ENCODE data around the gene LAMC2. TPM values are rescaled to one million over a fixed set of nuclear protein-coding genes. Genes with fewer than 3 reads are reported as not detected.
A peak's percentile ranks its signal among the peaks of the same experiment; 100 is the strongest.
"Not testable (repeated sequence)": the region's sequence is repeated elsewhere in the genome, so short reads cannot be mapped to it uniquely, and the experiment has no call there.

The LAMC2 gene
- total RNA-seq, 1 experiment from 2014 or later: 58.8 TPM

DNA sequence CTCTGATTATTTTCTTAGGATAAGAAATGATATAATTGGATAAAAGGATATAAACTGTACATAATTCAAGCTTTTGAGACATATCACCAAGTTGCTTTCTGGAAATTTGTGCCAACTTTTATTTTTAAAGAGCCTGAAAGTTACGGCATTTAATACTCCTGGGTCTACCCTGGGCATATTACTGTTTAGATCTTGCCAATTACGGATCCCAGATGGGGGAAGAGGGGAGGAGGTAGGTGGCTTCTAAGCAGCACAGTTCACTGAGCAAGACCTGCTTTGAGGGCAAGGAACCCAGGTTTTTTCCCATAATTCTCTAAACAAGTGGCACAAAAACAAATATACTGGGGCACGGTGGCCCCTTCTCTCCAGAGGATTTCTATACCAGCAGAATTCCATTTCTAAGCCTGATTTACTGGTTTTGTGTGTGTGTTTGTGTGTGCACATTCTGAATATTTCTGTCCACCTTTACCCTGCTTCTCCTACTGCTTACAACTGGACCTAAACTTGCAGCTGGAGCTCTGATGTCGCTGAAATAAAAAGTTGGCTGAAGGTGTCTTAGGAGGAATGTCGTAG is 76.7 kb downstream of the LAMC2 start:
- DNase-seq (ENCODE audit: low read depth): no peak

GRCh38 chr1:183263886-183264602 is 78.0 kb downstream of the LAMC2 start:
- DNase-seq (ENCODE audit: low read depth): no peak

DNA sequence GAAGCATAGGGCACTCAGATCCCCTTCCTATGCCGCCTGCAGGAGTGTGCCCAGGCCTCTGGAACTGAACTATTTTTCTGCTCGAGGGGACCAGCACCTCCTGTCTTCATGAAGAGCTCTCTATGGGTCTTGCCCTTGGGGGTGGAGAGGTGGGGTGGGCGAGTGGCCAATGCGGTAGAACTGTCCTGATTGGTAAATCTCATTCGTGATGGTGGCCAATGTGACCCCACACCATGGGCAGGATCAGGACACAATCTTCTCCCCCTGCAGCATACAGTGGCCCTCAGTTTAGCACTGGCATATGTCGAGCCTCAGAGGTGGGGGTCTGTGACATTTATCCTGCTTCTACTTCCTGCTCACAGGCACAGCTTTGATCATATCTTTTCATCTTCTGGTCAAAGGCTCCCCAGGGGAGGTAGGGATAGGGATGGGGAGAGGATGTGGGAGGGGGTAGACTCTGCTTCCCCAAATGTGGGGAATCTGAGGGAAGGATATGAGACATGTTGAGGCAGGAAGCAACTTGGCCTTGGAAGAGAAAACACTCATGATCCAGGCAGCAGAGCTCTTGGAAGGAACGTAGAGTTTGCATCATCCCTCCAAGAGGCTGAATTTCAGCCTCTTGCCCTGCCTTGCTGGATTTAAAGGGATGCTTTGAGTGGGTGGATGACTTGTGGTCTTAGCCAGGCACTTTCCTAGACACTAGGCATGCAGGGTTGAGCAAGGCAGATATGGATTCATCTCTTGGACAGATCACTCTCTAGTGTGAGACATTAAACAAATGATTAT is 81.8 kb downstream of the LAMC2 start:
- DNase-seq (ENCODE audit: low read depth): peak; percentile 92

GRCh38 chr1:183270541-183271141 is 84.6 kb downstream of the LAMC2 start:
- peak; percentile 73 for DNase-seq (ENCODE audit: low read depth)

- DNase-seq (ENCODE audit: low read depth): peak; percentile 91
Observed at GRCh38 chr1:183272390-183272848, 86.4 kb downstream of the LAMC2 start.

DNA sequence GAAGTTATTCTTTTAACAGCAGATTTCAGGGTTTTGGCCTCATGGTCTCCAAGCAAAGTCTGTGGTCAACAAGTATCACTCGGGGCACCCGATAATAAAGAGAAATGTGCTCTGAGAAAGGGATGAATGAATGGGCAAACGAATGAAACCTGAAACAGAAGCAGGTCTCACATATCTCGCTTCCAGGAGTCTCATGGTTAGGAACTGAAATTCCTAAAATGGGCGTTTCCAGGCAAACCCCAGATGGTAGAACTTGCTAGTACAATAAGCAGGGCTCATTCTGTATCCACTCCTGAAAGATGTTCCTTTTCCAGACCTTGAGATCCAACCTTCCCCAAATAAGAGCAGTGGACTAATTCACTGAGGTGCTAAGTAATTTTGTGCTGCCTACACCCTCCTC is 87.2 kb downstream of the LAMC2 start:
- DNase-seq (ENCODE audit: low read depth): peak; percentile 14

DNA sequence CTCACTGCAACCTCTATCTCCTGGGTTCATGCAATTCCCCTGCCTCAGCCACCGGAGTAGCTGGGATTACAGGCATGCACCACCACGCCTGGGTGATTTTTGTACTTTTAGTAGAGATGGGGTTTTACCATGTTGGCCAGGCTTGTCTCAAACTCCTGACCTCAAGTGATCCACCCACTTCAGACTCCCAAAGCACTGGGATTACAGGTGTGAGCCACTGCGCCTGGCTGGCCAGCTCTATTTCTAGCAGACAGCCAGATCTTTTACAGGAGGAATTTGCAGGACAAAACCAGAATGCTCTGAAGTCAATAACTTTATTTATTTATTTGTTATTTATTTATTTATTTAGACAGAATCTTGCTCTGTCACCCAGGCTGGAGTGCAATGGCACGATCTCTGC is 87.9 kb downstream of the LAMC2 start:
- not testable (repeated sequence) for DNase-seq (ENCODE audit: low read depth)

DNA sequence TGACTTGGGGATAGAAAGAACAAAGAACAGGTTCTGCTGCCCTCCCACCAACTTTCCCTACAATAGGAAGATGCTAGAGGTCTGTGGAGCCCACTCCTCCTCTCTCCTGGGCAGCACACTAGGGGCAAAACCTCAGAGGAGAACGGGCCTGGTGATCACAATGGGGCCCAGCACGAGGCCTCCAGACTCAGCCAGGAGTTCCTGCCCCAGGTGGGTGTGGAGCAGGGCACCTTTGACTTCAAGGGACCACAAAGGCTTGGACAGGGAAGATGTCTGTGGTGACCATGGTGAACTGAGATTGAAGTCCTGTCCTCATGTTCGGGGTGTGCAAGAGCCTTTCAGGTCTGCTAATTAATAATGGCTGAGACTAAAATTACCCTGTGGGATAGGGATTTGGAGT is 88.8 kb downstream of the LAMC2 start:
- no peak for DNase-seq (ENCODE audit: low read depth)

GRCh38 chr1:183275322-183275721 is 89.3 kb downstream of the LAMC2 start:
- no peak for DNase-seq (ENCODE audit: low read depth)

DNA sequence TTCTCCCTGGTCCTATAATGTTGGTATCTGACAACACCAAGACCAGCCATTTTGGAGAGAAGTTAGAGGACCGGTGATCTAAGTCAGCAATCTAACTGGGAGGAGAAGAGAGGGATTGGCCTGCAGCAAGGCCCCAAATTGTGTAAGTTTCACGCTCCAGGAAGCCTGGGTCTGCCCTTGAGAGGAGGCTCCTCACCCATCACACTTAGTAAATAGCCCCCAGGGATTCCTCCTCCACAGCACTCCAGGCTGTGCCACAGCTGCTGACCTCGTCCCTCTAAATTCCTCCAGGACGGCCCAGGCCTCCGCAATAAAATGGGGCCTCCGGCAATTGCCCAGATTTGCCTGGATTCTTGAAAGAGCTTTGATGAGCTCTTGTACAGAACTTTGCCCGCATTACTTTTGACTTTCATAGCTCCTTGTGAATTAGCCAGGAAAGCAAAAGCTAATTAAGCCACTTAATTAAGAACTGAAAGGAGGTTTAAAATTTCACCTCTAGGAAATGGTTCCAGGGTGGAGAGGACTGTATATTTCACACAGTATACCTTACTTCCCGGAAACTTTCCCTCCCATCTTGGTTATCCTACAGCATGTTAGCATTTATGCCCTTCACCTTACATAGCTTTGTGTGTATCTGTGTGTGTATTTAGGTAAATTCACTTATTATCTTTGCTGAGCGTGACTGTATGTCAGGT is 90.5 kb downstream of the LAMC2 start:
- DNase-seq (ENCODE audit: low read depth): no peak

- DNase-seq (ENCODE audit: low read depth): peak; percentile 72
Observed at GRCh38 chr1:183277821-183278738, 92.0 kb downstream of the LAMC2 start.

DNA sequence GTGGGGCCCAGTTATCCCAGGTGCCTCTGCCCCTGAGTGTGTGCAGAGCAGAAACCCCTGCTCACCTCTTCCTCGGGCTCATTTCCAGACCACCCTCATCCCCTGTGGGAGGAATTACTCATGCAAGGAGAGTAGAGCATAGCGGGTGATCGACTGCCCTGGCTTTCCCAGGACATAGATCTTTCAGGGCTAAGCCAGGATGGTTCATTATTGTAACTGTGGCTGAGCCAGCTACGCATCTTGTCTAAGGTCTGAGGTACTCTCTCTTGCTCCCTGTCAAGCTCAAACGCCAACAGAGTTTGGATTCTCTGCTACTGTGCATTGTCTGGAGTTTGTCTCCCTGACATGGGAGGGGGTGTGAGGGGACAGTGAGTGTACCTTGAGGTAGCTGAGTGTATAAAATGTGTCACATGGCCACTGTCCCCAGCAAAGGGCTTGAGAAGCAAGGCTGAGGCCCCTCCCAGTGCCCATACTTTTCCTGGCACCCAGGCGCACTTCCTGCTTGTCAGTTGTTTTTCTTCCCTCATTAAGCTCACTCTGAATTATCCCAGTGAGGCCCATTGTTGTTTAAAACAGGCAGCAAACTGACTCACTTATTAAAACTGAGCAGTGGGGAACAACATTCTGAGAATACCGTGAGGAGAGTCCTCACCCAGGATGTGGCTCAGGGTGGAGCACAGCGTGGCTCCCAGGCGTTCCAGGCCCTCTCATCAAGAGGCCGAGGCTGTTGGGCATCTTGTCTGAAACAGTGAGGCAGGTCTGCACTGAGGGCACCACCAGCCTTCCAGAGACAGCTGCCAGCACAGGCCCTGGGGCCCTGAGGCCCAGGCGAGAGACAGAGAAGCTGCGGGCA is 92.9 kb downstream of the LAMC2 start:
- DNase-seq (ENCODE audit: low read depth): peak; percentile 78

GRCh38 chr1:183279835-183280234 is 93.8 kb downstream of the LAMC2 start:
- peak; percentile 66 for DNase-seq (ENCODE audit: low read depth)

DNA sequence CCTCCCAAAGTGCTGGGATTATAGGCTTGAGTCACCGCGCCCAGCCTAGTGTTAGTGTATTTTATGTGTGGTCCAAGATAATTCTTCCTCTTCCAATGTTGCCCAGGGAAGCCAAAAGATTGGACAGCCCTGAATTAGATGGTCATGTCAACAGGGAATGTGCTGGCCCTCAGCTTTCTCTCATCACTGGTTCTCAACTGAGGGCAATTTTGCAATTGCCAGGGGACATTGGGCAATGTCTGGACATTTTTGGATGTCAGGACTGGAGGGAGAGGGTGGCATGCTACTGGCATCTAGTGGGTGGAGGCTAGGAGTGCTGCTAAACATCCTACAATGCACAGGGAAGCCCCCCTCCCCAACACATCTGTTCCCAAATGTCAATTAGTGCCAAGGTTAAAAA is 95.0 kb downstream of the LAMC2 start:
- no peak for DNase-seq (ENCODE audit: low read depth)

GRCh38 chr1:183281553-183282091 is 95.6 kb downstream of the LAMC2 start:
- peak; percentile 91 for DNase-seq (ENCODE audit: low read depth)

DNA sequence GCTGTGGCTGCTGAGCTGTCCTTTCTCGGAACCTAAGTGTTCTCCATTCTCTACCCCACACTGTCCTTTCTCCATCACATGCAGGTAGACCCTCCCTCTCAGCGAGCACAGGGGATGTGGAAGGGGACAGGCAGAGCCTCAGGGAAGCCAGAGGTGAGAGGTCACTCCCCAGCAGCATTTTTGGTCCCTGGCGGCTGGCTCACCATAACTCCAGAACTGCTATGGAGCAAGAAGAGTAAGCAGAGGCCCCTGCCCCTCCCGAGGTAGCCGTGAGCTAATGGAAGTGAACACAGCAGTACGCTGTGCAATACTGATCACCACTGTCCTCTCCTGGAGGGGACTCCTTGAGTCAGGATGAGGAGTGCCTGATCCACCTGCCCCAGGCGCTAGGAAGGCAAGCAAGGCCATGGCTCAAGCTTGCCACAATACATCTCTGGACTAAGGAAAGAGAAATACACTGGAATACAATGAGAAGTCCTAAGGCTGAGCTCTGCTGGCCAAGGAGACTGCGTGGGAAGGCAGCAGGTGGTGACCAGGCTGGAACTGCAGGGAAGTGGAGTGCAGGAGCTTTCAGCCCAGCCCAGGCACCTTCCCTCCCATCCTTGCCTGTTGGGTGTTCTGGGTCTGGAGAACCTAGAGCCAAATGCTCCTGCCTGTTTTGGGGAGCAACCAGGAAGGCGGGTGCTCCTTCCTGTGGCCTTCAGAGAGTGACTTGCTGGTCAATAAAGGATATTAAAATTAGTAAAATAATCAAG is 96.2 kb downstream of the LAMC2 start:
- no peak for DNase-seq (ENCODE audit: low read depth)

DNA sequence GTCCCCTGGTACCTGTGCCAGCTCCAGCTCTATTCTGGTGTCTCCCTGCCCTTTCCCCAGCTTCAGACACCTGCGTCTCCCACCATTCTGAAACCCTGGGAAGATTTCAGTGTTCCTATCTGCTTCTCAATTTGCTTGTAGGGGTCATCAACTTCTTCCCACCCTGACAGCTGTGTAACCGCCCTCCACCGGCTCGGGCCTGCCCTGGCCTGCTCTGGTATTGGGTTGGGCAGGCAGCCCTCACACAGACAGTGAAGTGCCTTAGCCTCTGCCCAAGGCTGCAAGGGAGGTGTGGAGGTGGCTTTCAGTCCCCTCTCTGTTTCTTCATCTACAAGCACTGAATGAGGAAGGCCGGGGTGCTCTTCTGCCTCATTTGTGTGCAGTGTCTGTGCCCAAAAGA is 97.2 kb downstream of the LAMC2 start:
- no peak for DNase-seq (ENCODE audit: low read depth)

GRCh38 chr1:183284086-183284485 is 98.0 kb downstream of the LAMC2 start:
- no peak for DNase-seq (ENCODE audit: low read depth)
